H9 (cell line): Measurements from ENCODE around the gene CTCFL. TPM values are rescaled to one million over a fixed set of nuclear protein-coding genes. Genes with fewer than 3 reads are reported as not detected.

Experiments used
- DNase-seq: peaks from one replicate; pipeline ENCODE4 v3.0.0-alpha.2; 2017
- H2AFZ ChIP-seq: one replicate; pipeline ENCODE4 v1.6.1; 2013; ENCODE audit warnings: mild to moderate bottlenecking, low read length, control low read depth, moderate library complexity
- H2AK5ac ChIP-seq: 2 replicates; pipeline ENCODE4 v1.6.1; 2013; ENCODE audit warnings: low read length, control low read depth, mixed read lengths; ENCODE audit not compliant: insufficient read length
- H2BK120ac ChIP-seq: one replicate; pipeline ENCODE4 v1.6.1; 2013; ENCODE audit warnings: low read depth, mild to moderate bottlenecking, low read length, control low read depth, inconsistent platforms; ENCODE audit not compliant: poor library complexity, severe bottlenecking
- H2BK12ac ChIP-seq: 2 replicates; pipeline ENCODE4 v1.6.1; 2013; ENCODE audit warnings: low read length, control low read depth, mixed read lengths, low read depth; ENCODE audit not compliant: insufficient read length
- H2BK15ac ChIP-seq: 2 replicates; pipeline ENCODE4 v1.6.1; 2013; ENCODE audit warnings: low read depth, low read length, control low read depth
- H2BK20ac ChIP-seq: one replicate; pipeline ENCODE4 v1.6.1; 2013; ENCODE audit warnings: low read depth, mild to moderate bottlenecking, low read length, control low read depth, inconsistent platforms; ENCODE audit not compliant: poor library complexity, severe bottlenecking
- H2BK5ac ChIP-seq: 2 replicates; pipeline ENCODE4 v1.6.1; 2013; ENCODE audit warnings: low read length, control low read depth, mixed read lengths; ENCODE audit not compliant: insufficient read length
- H3K14ac ChIP-seq: 2 replicates; pipeline ENCODE4 v1.6.1; 2013; ENCODE audit warnings: low read length, control low read depth; ENCODE audit not compliant: insufficient read depth
- H3K18ac ChIP-seq: 2 replicates; pipeline ENCODE4 v1.6.1; 2013; ENCODE audit warnings: low read depth, mild to moderate bottlenecking, mixed read lengths, low read length, control low read depth; ENCODE audit not compliant: insufficient read length
- H3K23ac ChIP-seq: 2 replicates; pipeline ENCODE4 v1.6.1; 2013; ENCODE audit warnings: low read length, control low read depth, mixed read lengths, low read depth; ENCODE audit not compliant: insufficient read length
- H3K23me2 ChIP-seq: 2 replicates; pipeline ENCODE4 v1.6.1; 2013; ENCODE audit warnings: low read depth, mild to moderate bottlenecking, mixed read lengths, low read length, control low read depth; ENCODE audit not compliant: insufficient read length, poor library complexity, severe bottlenecking
- H3K27ac ChIP-seq: 2 replicates; pipeline ENCODE4 v1.5.1; 2013; ENCODE audit warnings: low read length, control low read depth, mixed read lengths, low read depth; ENCODE audit not compliant: insufficient read length
- H3K27me3 ChIP-seq: 2 replicates; pipeline ENCODE4 v1.6.1; 2013; ENCODE audit warnings: low read length, control low read depth, inconsistent platforms; ENCODE audit not compliant: insufficient read depth
- H3K4ac ChIP-seq: 2 replicates; pipeline ENCODE4 v1.6.1; 2013; ENCODE audit warnings: low read depth, mild to moderate bottlenecking, control low read depth, inconsistent platforms, low read length, moderate library complexity
- H3K4me1 ChIP-seq: 2 replicates; pipeline ENCODE4 v1.6.1; 2013; ENCODE audit warnings: low read length, control low read depth, inconsistent platforms; ENCODE audit not compliant: insufficient read depth
- H3K4me2 ChIP-seq: 2 replicates; pipeline ENCODE4 v1.6.1; 2013; ENCODE audit warnings: low read length, control low read depth, mixed read lengths; ENCODE audit not compliant: insufficient read length, insufficient read depth
- H3K56ac ChIP-seq: 2 replicates; pipeline ENCODE4 v1.6.1; 2013; ENCODE audit warnings: low read depth, mild to moderate bottlenecking, mixed read lengths, low read length, control low read depth; ENCODE audit not compliant: insufficient read length
- H3K79me1 ChIP-seq: 2 replicates; pipeline ENCODE4 v1.6.1; 2013; ENCODE audit warnings: low read depth, mild to moderate bottlenecking, moderate library complexity, low read length, control low read depth, inconsistent platforms; ENCODE audit not compliant: insufficient read depth, poor library complexity, severe bottlenecking
- H3K79me2 ChIP-seq: 2 replicates; pipeline ENCODE4 v1.6.1; 2013; ENCODE audit warnings: low read length, control low read depth, inconsistent platforms; ENCODE audit not compliant: insufficient read depth
- H3K9ac ChIP-seq: 2 replicates; pipeline ENCODE4 v1.6.1; 2013; ENCODE audit warnings: low read length, control low read depth, mixed read lengths; ENCODE audit not compliant: insufficient read length; ENCODE audit errors: extremely low read depth
- H3K9me3 ChIP-seq: one replicate; pipeline ENCODE4 v1.6.1; 2013; ENCODE audit warnings: low read depth, low read length, inconsistent platforms; ENCODE audit not compliant: control insufficient read depth
- H3T11ph ChIP-seq: one replicate; pipeline ENCODE4 v1.6.1; 2013; ENCODE audit warnings: mild to moderate bottlenecking, low read length, control low read depth, inconsistent platforms
- H4K20me1 ChIP-seq: one replicate; pipeline ENCODE4 v1.6.1; 2013; ENCODE audit not compliant: control insufficient read depth, insufficient read length, insufficient read depth
- H4K5ac ChIP-seq: 2 replicates; pipeline ENCODE4 v1.6.1; 2013; ENCODE audit warnings: low read depth, mild to moderate bottlenecking, mixed read lengths, low read length, control low read depth; ENCODE audit not compliant: insufficient read length
- H4K8ac ChIP-seq: replicated peaks from 2 replicates; pipeline ENCODE4 v1.6.1; 2013; ENCODE audit warnings: low read length, control low read depth, mixed read lengths, low read depth; ENCODE audit not compliant: insufficient read length
- H4K91ac ChIP-seq: 2 replicates; pipeline ENCODE4 v1.6.1; 2013; ENCODE audit warnings: low read depth, mild to moderate bottlenecking, moderate library complexity, mixed read lengths, low read length, control low read depth; ENCODE audit not compliant: insufficient read length
- H3K27ac Mint-ChIP-seq, 3 experiments: 2 replicates in 2 of 3; 3 replicates in 1 of 3; pipeline ENCODE4 v1.8.0; 2020 to 2021; ENCODE audit warnings: mixed read lengths in 3 of 3, mild to moderate bottlenecking in 1 of 3, moderate library complexity in 1 of 3
- H3K27me3 Mint-ChIP-seq: 2 replicates; pipeline ENCODE4 v1.8.0; 2021; ENCODE audit warnings: low read depth, mild to moderate bottlenecking, moderate library complexity, mixed read lengths
- H3K36me3 Mint-ChIP-seq, 3 experiments: 2 replicates in 2 of 3; 3 replicates in 1 of 3; pipeline ENCODE4 v1.8.0; 2020 to 2021; ENCODE audit warnings: low read depth in 3 of 3, mixed read lengths in 3 of 3; ENCODE audit not compliant: insufficient read depth in 1 of 3
- H3K4me1 Mint-ChIP-seq, 2 experiments: 2 replicates each; pipeline ENCODE4 v1.8.0; 2020; ENCODE audit warnings: mixed read lengths in 2 of 2
- H3K4me3 Mint-ChIP-seq, 2 experiments: 2 replicates in 1 of 2; 3 replicates in 1 of 2; pipeline ENCODE4 v1.8.0; 2020 to 2021; ENCODE audit warnings: mild to moderate bottlenecking in 2 of 2, mixed read lengths in 2 of 2, moderate library complexity in 1 of 2
- H3K9me3 Mint-ChIP-seq, 2 experiments: 2 replicates in 1 of 2; 3 replicates in 1 of 2; pipeline ENCODE4 v1.8.0; 2020; ENCODE audit warnings: mild to moderate bottlenecking in 2 of 2, mixed read lengths in 2 of 2, moderate library complexity in 1 of 2
- CTCF ChIP-seq: fragments of 200-600 bp; sonication (generic); conservative IDR thresholded peaks from 3 replicates; pipeline ENCODE4 v1.8.0; 2021; ENCODE audit warnings: antibody characterized with exemption, mild to moderate bottlenecking
- WGBS: extraction: QIAGEN DNeasy Blood & Tissue Kit; methylation state at CpG from one replicate; pipeline ENCODE4 v1.1.7; 2013; ENCODE audit warnings: missing lambda C conversion rate, low lambda C conversion rate, mixed read lengths; ENCODE audit not compliant: insufficient read length; ENCODE audit errors: extremely low coverage; 5-methylcytosine and 5-hydroxymethylcytosine counted together
- total RNA-seq: library from RNA; stranded (reverse); gene quantifications from 2 replicates; pipeline ENCODE4 v1.2.1, GENCODE V29; 2021

CTCFL gene
- total RNA-seq, 1 experiment from 2014 or later, result 0.90 TPM

DNA sequence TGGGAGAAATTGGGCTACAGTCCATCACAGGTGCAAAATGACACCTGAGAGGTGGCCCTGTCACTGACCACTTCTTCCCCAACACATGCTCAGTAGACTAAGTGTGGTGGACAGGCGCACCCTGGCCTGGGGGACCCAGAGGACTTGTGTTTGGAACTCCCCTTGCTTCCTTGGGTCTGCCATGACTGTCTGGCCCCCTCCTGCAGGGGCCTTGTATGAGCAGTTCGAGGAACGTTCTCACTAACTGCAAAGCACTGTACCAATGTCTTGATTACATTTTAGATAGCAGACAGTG lies 32.0 kb upstream of the CTCFL start:
- H3K23me2 ChIP-seq, result no peaks in the 10 kb centered on the region
- H3K4ac ChIP-seq, result no peak overlapping the region
- H2BK15ac ChIP-seq, result no peak overlapping the region
- Mint-ChIP-seq H3K27me3 (peaks cover 16% of the 10 kb centered on the region), H3K9me3 (no peaks in the 10 kb centered on the region; a peak in 1 of 5 replicates), H3K36me3 (no peaks in the 10 kb centered on the region; a peak in 1 of 7 replicates), H3K4me3 (no peak overlapping the region), H3K27ac (no peak overlapping the region), H3K4me1 (peaks cover 7 to 8% of the 10 kb centered on the region in 2 experiments)
- H3K79me1 ChIP-seq, result no peaks in the 10 kb centered on the region
- no peak overlapping the region for H3K56ac ChIP-seq
- H3K4me1 ChIP-seq, result no peaks in the 10 kb centered on the region
- no peak overlapping the region for H2BK12ac ChIP-seq
- no peak overlapping the region for H2BK5ac ChIP-seq
- H3K27ac ChIP-seq, result no peak overlapping the region
- no peak overlapping the region for H3K23ac ChIP-seq
- no CpG with 5 or more reads among the region's 3 CpGs for WGBS
- no peak overlapping the region for H4K8ac ChIP-seq
- H4K91ac ChIP-seq, result no peak overlapping the region
- no peak overlapping the region for H3K18ac ChIP-seq
- H3K9me3 ChIP-seq, result no peaks in the 10 kb centered on the region
- no peaks in the 10 kb centered on the region for H3K79me2 ChIP-seq
- no peak overlapping the region for H2AFZ ChIP-seq
- no peak overlapping the region for H3K4me2 ChIP-seq
- no peaks in the 10 kb centered on the region for H4K20me1 ChIP-seq
- H3T11ph ChIP-seq, result no peak overlapping the region
- no peak overlapping the region for H2BK20ac ChIP-seq
- H3K27me3 ChIP-seq, result no peaks in the 10 kb centered on the region
- H3K9ac ChIP-seq, result no peak overlapping the region
- no peak for TF ChIP-seq CTCF
- no peak overlapping the region for H2BK120ac ChIP-seq
- no peak for DNase-seq
- H4K5ac ChIP-seq, result no peak overlapping the region
- H3K14ac ChIP-seq, result no peak overlapping the region
- no peak overlapping the region for H2AK5ac ChIP-seq
